ENCODE data around the gene MAP2. TPM values are rescaled to one million over a fixed set of nuclear protein-coding genes. Genes with fewer than 3 reads are reported as not detected.
A peak's percentile ranks its signal among the peaks of the same experiment; 100 is the strongest.

The MAP2 gene
- total RNA-seq, 1 experiment from 2014 or later: 63.3 TPM

GRCh38 chr2:209519906-209520305, 96.1 kb downstream of the MAP2 start:
- Histone ChIP-seq H3K27ac (no peak overlapping the region), H3K9me3 (replicated peaks) (no peaks in the 10 kb centered on the region), H3K36me3 (no peaks in the 10 kb centered on the region), H3K27me3 (no peaks in the 10 kb centered on the region), H3K4me3 (no peak overlapping the region), H3K4me1 (peaks cover 8% of the 10 kb centered on the region)
- DNase-seq: no peak

- Histone ChIP-seq H3K36me3 (no peaks in the 10 kb centered on the region), H3K9me3 (replicated peaks) (no peaks in the 10 kb centered on the region), H3K4me3 (no peak overlapping the region), H3K4me1 (peaks cover 24% of the 10 kb centered on the region), H3K27ac (no peak overlapping the region), H3K27me3 (no peaks in the 10 kb centered on the region)
- DNase-seq: no peak
These were observed 99.3 kb downstream of the MAP2 start for GRCh38 chr2:209523041-209523740.

- no peaks in the 10 kb centered on the region for H3K27me3 ChIP-seq
- H3K9me3 ChIP-seq (replicated peaks): no peaks in the 10 kb centered on the region
- H3K4me1 ChIP-seq: peaks cover 24% of the 10 kb centered on the region
- H3K27ac ChIP-seq: no peak overlapping the region
- no peaks in the 10 kb centered on the region for H3K36me3 ChIP-seq
- H3K4me3 ChIP-seq: no peak overlapping the region
- no peak for DNase-seq
These were observed 100.0 kb downstream of the MAP2 start for GRCh38 chr2:209523867-209524266.

- peaks cover 24% of the 10 kb centered on the region for H3K4me1 ChIP-seq
- DNase-seq: peak in 1 of 2 experiments; percentile 35
- no peaks in the 10 kb centered on the region for H3K9me3 ChIP-seq (replicated peaks)
- H3K4me3 ChIP-seq: peak overlapping the region; percentile 0; the same call in 1 of the 2 replicates
- H3K27me3 ChIP-seq: no peaks in the 10 kb centered on the region
- H3K27ac ChIP-seq: peak overlapping the region; percentile 90
- no peaks in the 10 kb centered on the region for H3K36me3 ChIP-seq
These were observed 101.5 kb downstream of the MAP2 start for GRCh38 chr2:209525331-209525730.

GRCh38 chr2:209525834-209526281, 102.0 kb downstream of the MAP2 start:
- Histone ChIP-seq H3K27me3 (no peaks in the 10 kb centered on the region), H3K9me3 (replicated peaks) (no peaks in the 10 kb centered on the region), H3K4me3 (peak overlapping the region; percentile 0; the same call in 1 of the 2 replicates), H3K27ac (peak overlapping the region; percentile 90), H3K36me3 (no peaks in the 10 kb centered on the region), H3K4me1 (peaks cover 24% of the 10 kb centered on the region)
- peak; percentile 21 to 72 for DNase-seq

- no peaks in the 10 kb centered on the region for H3K36me3 ChIP-seq
- no peaks in the 10 kb centered on the region for H3K9me3 ChIP-seq (replicated peaks)
- H3K4me1 ChIP-seq: peaks cover 24% of the 10 kb centered on the region
- no peak overlapping the region for H3K4me3 ChIP-seq
- peak overlapping the region; percentile 90 for H3K27ac ChIP-seq
- DNase-seq: peak in 1 of 2 experiments; percentile 18
- no peaks in the 10 kb centered on the region for H3K27me3 ChIP-seq
These were observed 102.7 kb downstream of the MAP2 start for GRCh38 chr2:209526561-209526960.

GRCh38 chr2:209529579-209529978, 105.7 kb downstream of the MAP2 start:
- Histone ChIP-seq H3K36me3 (no peaks in the 10 kb centered on the region), H3K27me3 (no peaks in the 10 kb centered on the region), H3K4me3 (no peak overlapping the region), H3K4me1 (peaks cover 20% of the 10 kb centered on the region), H3K27ac (no peak overlapping the region), H3K9me3 (replicated peaks) (no peaks in the 10 kb centered on the region)
- DNase-seq: no peak

- no peak overlapping the region for H3K27ac ChIP-seq
- H3K9me3 ChIP-seq (replicated peaks): no peaks in the 10 kb centered on the region
- no peaks in the 10 kb centered on the region for H3K36me3 ChIP-seq
- H3K27me3 ChIP-seq: no peaks in the 10 kb centered on the region
- no peaks in the 10 kb centered on the region; the same call in 1 of the 2 replicates for H3K4me1 ChIP-seq
- no peak for DNase-seq
- no peak overlapping the region for H3K4me3 ChIP-seq
These were observed 108.5 kb downstream of the MAP2 start for GRCh38 chr2:209532321-209532720.

GRCh38 chr2:209533391-209533790, 109.5 kb downstream of the MAP2 start:
- Histone ChIP-seq H3K9me3 (replicated peaks) (no peaks in the 10 kb centered on the region), H3K4me1 (no peaks in the 10 kb centered on the region), H3K36me3 (no peaks in the 10 kb centered on the region), H3K27me3 (no peaks in the 10 kb centered on the region), H3K27ac (no peak overlapping the region), H3K4me3 (no peak overlapping the region)
- no peak for DNase-seq

- no peak overlapping the region for H3K4me3 ChIP-seq
- no peak overlapping the region for H3K27ac ChIP-seq
- no peaks in the 10 kb centered on the region for H3K36me3 ChIP-seq
- no peaks in the 10 kb centered on the region for H3K4me1 ChIP-seq
- no peak for DNase-seq
- H3K9me3 ChIP-seq (replicated peaks): no peaks in the 10 kb centered on the region
- H3K27me3 ChIP-seq: no peaks in the 10 kb centered on the region
These were observed 110.4 kb downstream of the MAP2 start for GRCh38 chr2:209534228-209534627.

- H3K9me3 ChIP-seq (replicated peaks): no peaks in the 10 kb centered on the region
- H3K36me3 ChIP-seq: no peaks in the 10 kb centered on the region
- H3K4me3 ChIP-seq: no peak overlapping the region
- H3K27ac ChIP-seq: no peak overlapping the region
- no peaks in the 10 kb centered on the region for H3K4me1 ChIP-seq
- no peak for DNase-seq
- H3K27me3 ChIP-seq: no peaks in the 10 kb centered on the region
These were observed 112.5 kb downstream of the MAP2 start for GRCh38 chr2:209536363-209536762.

- no peaks in the 10 kb centered on the region for H3K27me3 ChIP-seq
- DNase-seq: no peak
- H3K9me3 ChIP-seq (replicated peaks): no peaks in the 10 kb centered on the region
- no peak overlapping the region for H3K4me3 ChIP-seq
- no peaks in the 10 kb centered on the region for H3K36me3 ChIP-seq
- H3K27ac ChIP-seq: no peak overlapping the region
- no peaks in the 10 kb centered on the region for H3K4me1 ChIP-seq
These were observed 123.9 kb downstream of the MAP2 start for GRCh38 chr2:209547726-209548125.

GRCh38 chr2:209549589-209549988, 125.7 kb downstream of the MAP2 start:
- Histone ChIP-seq H3K4me1 (no peaks in the 10 kb centered on the region), H3K9me3 (replicated peaks) (no peaks in the 10 kb centered on the region), H3K27me3 (no peaks in the 10 kb centered on the region), H3K27ac (no peak overlapping the region), H3K36me3 (no peaks in the 10 kb centered on the region), H3K4me3 (no peak overlapping the region)
- no peak for DNase-seq

- DNase-seq: no peak
- H3K4me1 ChIP-seq: no peaks in the 10 kb centered on the region
- no peaks in the 10 kb centered on the region for H3K27me3 ChIP-seq
- H3K36me3 ChIP-seq: no peaks in the 10 kb centered on the region
- no peak overlapping the region for H3K27ac ChIP-seq
- H3K9me3 ChIP-seq (replicated peaks): no peaks in the 10 kb centered on the region
- H3K4me3 ChIP-seq: no peak overlapping the region
These were observed 130.1 kb downstream of the MAP2 start for GRCh38 chr2:209553913-209554312.

- Histone ChIP-seq H3K27me3 (no peaks in the 10 kb centered on the region), H3K27ac (no peak overlapping the region), H3K9me3 (replicated peaks) (no peaks in the 10 kb centered on the region), H3K4me1 (0 out of 2 replicates have a peak, but pooled peaks cover 2% of the 10 kb centered on the region), H3K4me3 (no peak overlapping the region), H3K36me3 (no peaks in the 10 kb centered on the region; the same call in 1 of the 2 replicates)
- peak; percentile 16 to 54 for DNase-seq
These were observed 132.6 kb downstream of the MAP2 start for GRCh38 chr2:209556354-209556961.

Data from SJCRH30 (cell line).